ENCODE measurements around the gene VENTX.

GRCh38 chr10:133230387-133231195, 7.1 kb upstream of the VENTX start:
- no peak for TF ChIP-seq TEAD4 (IDR thresholded peaks at IDR 0.05)
- TF ChIP-seq MAX (IDR thresholded peaks at IDR 0.05) = no peak
- no peak for TF ChIP-seq CREB1 (IDR thresholded peaks at IDR 0.05; ENCODE audit: low read depth)
- TF ChIP-seq, protein P1, sequence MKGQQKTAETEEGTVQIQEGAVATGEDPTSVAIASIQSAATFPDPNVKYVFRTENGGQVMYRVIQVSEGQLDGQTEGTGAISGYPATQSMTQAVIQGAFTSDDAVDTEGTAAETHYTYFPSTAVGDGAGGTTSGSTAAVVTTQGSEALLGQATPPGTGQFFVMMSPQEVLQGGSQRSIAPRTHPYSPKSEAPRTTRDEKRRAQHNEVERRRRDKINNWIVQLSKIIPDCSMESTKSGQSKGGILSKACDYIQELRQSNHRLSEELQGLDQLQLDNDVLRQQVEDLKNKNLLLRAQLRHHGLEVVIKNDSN (IDR thresholded peaks at IDR 0.05) = no peak
- no peak for TF ChIP-seq TCF12 (IDR thresholded peaks at IDR 0.05; ENCODE audit: low read depth)
- no peak for TF ChIP-seq ZBTB7A (IDR thresholded peaks at IDR 0.05; ENCODE audit: low read depth)
- TF ChIP-seq YY1 (IDR thresholded peaks at IDR 0.05; ENCODE audit: low read depth) = no peak
- TF ChIP-seq RAD21 (IDR thresholded peaks at IDR 0.05; ENCODE audit: low read depth) = no peak
- no peak for TF ChIP-seq EP300 (IDR thresholded peaks at IDR 0.05; ENCODE audit: borderline replicate concordance)
- no peak for TF ChIP-seq REST (IDR thresholded peaks at IDR 0.05; ENCODE audit: low read depth)
- TF ChIP-seq CEBPB (IDR thresholded peaks at IDR 0.05) = no peak
- TF ChIP-seq EGR1 (IDR thresholded peaks at IDR 0.05) = no peak
- TF ChIP-seq TAF1 (IDR thresholded peaks at IDR 0.05; ENCODE audit: low read depth) = no peak

Data from Ishikawa (cell line).